ENCODE measurements around the gene GPANK1.

GPANK1 gene

DNA sequence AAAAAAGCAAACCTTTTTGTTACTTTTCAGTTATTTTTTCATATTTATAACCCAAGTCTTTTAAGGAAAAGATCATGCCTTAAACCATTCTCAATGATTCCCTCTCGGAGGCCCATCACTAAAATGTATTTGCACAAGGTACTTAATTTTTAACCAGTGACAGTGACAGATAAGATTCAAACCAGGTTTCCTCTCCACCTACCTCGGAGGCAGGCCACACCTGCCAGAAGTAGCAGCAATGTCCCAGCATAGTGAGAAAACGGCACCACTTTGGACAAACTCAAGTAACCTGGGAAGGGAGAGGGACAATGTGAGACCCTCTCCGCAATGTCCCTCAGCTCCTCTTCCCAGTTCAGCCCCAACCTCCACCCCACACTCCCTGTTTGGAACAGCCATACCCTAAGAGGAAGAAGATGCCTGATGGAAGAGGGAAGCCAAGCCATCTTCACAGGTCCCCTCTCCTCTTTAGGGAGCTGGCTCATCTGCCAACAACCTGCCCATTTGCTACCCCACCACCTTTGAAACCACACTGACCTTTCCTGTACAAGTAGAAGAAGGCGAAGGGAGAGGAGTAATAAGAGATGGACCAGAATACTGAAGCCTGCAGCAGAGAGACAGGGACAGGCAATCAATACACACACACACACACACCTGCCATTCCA is 36.1 kb upstream of the GPANK1 start:
- H3K27ac Mint-ChIP-seq: peak overlapping the region; percentile 12
- H3K27me3 Mint-ChIP-seq: no peaks in the 10 kb centered on the region
- peaks cover 1% of the 10 kb centered on the region for H3K36me3 Mint-ChIP-seq
- H3K4me3 Mint-ChIP-seq: peak overlapping the region; percentile 31
- no peaks in the 10 kb centered on the region for H3K9me3 Mint-ChIP-seq
- H3K4me1 Mint-ChIP-seq: peaks cover 36% of the 10 kb centered on the region

DNA sequence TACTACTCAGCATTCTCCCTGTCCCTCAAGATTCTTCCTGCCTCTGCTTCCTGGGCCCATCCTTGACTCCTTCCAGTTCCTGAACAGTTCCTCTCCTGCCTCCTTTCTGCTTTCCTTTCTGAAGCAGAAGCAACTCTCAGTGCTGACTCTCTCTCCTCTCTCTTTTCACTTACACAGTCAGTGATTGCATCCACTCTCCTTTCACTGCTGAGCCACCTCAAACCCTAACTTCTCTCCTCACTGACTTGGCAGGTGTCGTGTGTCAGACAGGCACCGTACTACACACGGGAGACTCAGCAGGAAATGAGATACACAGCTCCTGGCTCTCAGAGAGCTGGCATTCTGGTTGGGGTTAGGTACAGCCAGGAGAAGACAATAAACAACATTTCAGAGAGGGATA is 32.8 kb upstream of the GPANK1 start:
- peaks cover 2% of the 10 kb centered on the region for H3K36me3 Mint-ChIP-seq
- no peaks in the 10 kb centered on the region for H3K9me3 Mint-ChIP-seq
- no peaks in the 10 kb centered on the region for H3K27me3 Mint-ChIP-seq
- peaks cover 32% of the 10 kb centered on the region for H3K4me1 Mint-ChIP-seq
- H3K4me3 Mint-ChIP-seq: no peak overlapping the region
- H3K27ac Mint-ChIP-seq: peak overlapping the region; percentile 13

DNA sequence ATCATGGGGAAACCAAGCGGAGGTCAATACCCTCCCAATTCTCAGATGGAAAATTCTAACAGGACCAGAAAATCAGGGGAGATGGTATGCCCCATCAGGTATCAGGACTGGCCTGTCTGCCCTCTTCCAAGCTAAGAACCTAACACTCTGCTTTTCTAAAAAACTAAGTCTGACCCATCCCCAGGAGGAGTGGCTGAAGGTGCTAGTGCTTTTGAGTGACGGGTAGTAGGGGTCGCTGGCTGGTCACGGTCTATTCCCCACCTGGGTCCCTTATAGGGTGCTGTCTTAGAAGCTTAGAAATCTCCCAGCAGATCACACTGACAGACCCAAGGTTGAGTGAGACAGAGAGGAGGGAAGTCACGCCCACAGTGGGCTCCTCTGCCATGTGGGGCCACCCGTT is 28.7 kb upstream of the GPANK1 start:
- Mint-ChIP-seq H3K27me3 (no peaks in the 10 kb centered on the region), H3K4me3 (no peak overlapping the region), H3K4me1 (peaks cover 12% of the 10 kb centered on the region), H3K27ac (no peak overlapping the region), H3K9me3 (no peaks in the 10 kb centered on the region), H3K36me3 (peaks cover 4% of the 10 kb centered on the region)

DNA sequence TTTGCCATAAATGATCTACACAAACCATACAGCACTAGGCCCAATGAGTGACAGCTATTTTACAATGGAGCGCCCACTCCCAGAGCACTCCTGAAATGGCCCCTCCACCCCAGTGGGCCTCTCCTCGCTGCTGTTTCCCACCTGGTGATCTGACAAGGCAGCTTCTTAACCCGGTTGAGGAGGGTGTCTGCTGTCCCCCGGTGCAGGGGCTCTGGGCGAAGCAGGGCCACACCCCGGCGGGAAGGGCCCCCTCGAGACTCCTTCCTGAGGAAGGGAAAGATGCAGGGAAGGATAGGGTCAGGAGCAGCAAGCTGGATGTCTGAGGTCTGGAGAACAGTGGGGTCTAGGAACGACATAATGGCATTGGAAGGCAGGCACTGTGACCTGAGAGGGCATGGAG is 28.1 kb upstream of the GPANK1 start:
- no peak overlapping the region for H3K27ac Mint-ChIP-seq
- H3K4me3 Mint-ChIP-seq: no peak overlapping the region
- peaks cover 3% of the 10 kb centered on the region for H3K36me3 Mint-ChIP-seq
- peaks cover 8% of the 10 kb centered on the region for H3K4me1 Mint-ChIP-seq
- H3K27me3 Mint-ChIP-seq: no peaks in the 10 kb centered on the region
- no peaks in the 10 kb centered on the region for H3K9me3 Mint-ChIP-seq

DNA sequence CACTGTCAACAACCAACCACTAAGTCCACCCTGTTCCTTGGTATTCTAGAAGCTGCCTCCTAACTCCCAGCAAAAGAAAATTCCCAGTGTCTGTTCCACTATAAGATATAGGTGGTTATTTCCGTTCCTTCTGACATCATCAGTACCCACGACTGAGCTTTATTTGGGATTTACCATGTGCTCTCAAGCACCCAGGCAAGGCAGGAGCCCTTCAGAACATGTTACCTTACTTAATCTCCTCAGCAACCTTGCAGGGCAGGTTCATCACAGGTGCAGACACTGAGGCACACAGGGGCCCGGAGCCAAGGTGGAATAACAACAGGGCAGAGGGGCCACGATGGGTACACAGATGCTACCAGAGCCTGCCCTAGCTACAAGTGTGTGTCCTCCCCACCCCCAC is 27.6 kb upstream of the GPANK1 start:
- Mint-ChIP-seq H3K9me3 (no peaks in the 10 kb centered on the region), H3K27me3 (no peaks in the 10 kb centered on the region), H3K27ac (no peak overlapping the region), H3K4me1 (peaks cover 3% of the 10 kb centered on the region), H3K4me3 (no peak overlapping the region), H3K36me3 (peaks cover 4% of the 10 kb centered on the region)

DNA sequence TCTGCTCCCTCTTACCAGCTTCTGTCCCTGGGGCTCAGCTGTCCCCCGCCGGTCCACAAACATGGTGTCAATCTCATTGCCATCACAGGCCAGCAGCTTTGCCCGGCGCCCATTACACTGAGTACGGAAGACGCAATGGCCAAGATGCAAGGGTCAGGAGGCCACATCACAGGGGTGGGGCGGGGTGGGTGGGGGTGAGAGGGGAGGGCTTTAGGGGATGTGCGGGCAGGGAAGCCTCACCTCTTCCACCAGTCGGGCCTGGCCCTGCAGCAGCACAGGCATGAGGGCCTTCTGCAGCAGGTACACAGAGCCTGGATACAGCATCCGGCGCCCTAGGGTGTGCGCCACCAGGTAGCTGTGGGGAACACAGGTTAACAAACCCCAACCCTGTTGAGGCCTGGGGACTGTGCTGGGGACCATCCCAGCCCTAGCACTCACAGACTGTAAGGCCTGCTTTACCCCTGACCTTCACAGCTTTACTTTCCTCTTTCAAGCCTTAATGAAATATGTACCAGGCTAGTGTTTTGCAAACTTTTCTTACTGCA is 26.8 kb upstream of the GPANK1 start:
- Mint-ChIP-seq H3K4me3 (no peak overlapping the region), H3K27me3 (no peaks in the 10 kb centered on the region), H3K27ac (no peak overlapping the region), H3K4me1 (no peaks in the 10 kb centered on the region), H3K36me3 (peaks cover 4% of the 10 kb centered on the region), H3K9me3 (no peaks in the 10 kb centered on the region)

DNA sequence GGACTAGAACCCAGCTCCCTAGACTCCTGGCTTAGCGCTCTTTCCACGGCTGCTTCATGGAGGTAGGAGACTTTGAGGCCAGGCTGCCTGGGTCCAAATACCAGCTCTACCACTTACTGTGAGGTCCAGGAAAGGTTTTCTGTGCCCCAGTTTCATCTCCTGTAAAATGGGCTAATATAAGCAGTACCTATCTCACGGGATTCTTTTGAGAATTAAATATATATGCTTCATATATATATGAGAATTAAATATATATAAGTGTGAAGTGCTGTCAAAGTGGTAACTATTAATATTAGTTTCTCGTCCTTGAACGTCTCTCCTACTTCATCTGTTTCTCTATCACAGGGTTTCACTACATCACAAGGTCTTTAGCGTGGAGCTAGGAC is 26.3 kb upstream of the GPANK1 start:
- H3K4me3 Mint-ChIP-seq: no peak overlapping the region
- no peak overlapping the region for H3K27ac Mint-ChIP-seq
- H3K9me3 Mint-ChIP-seq: no peaks in the 10 kb centered on the region
- no peaks in the 10 kb centered on the region for H3K27me3 Mint-ChIP-seq
- no peaks in the 10 kb centered on the region for H3K4me1 Mint-ChIP-seq
- H3K36me3 Mint-ChIP-seq: peaks cover 4% of the 10 kb centered on the region

DNA sequence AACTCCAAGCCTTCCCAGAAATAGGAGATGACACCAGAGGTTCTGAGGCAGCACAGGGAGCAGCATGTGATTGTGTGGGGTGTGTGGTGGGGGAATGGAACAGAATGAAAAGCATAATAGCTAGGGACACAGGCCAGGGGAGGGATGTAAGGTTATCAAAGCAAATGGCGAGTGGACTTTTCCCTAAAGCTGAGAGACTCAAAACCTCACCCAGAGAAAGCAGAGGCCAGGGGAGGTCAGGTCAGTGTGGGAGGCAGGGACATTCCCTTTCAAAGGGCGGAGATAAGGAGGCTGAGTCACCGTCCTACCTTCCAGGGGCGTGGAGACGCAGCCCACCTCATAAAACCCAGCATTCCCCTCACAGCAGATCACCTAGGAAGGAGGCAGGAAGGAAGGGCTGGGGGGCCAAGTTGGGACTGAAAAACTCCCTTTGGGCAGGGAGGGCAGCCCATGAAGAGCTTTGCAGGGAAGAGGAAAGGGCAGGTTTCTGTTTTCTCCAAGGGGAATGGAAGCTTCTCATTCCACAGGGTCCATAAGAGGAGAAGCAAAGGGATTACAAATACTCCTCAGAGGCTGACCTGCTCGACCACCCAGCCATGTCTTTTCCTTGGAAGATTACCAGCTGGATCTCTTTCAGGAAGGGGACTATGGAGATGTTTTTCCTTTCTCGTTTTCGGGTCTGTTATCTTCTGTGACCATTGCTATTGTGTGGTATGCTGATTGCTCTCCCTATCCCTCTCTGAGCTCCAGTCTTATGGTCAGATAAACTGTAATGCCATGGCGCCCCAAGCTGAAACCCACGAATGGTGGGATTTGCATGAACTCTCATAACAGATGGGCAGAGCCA is 25.7 kb upstream of the GPANK1 start:
- no peak overlapping the region for H3K4me3 Mint-ChIP-seq
- peaks cover 4% of the 10 kb centered on the region for H3K36me3 Mint-ChIP-seq
- no peaks in the 10 kb centered on the region for H3K9me3 Mint-ChIP-seq
- H3K27ac Mint-ChIP-seq: peak overlapping the region; percentile 18
- no peaks in the 10 kb centered on the region for H3K4me1 Mint-ChIP-seq
- no peaks in the 10 kb centered on the region for H3K27me3 Mint-ChIP-seq

DNA sequence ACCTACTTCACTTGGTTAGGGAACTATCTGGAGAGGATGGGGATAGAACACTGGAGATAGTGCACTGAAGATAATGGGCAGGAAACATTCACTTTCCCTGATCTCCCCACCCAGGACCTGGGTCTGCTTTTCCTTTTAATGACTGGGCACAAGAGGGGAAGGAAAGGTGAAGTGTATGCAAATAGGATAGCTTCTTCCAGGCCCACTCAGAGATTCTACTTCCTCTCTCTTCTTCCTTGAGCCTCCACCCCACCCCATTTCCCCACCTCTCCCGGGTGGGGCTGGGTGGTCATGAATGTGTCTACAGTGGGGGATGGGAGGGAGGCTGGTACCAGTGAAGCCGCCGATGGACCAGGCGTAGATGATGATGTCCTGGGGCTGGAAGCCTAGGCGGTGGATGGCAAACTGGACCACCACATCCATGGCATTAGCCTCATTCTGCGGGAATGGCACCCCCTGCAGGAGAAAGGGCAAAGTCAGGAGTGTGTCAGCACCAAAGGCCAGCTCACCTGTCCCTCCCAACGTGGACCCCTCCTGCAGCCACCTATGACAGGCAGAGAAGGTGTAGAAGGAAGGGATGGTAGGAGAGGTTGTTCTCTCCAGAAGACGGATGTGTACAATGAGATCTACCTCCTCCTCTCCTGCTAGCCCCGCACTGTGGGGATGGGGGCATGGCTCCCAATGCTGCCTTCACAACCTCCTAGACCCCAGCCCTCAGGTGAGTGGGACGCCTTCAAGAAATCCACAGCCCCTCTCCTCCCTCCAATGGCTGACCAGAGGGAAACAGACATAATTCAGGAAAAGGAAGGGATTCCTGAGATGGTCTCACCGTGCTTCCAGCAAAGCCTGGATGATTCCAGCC is 24.7 kb upstream of the GPANK1 start:
- Mint-ChIP-seq H3K36me3 (peaks cover 4% of the 10 kb centered on the region), H3K9me3 (no peaks in the 10 kb centered on the region), H3K4me1 (no peaks in the 10 kb centered on the region), H3K27me3 (no peaks in the 10 kb centered on the region), H3K27ac (no peak overlapping the region), H3K4me3 (no peak overlapping the region)

DNA sequence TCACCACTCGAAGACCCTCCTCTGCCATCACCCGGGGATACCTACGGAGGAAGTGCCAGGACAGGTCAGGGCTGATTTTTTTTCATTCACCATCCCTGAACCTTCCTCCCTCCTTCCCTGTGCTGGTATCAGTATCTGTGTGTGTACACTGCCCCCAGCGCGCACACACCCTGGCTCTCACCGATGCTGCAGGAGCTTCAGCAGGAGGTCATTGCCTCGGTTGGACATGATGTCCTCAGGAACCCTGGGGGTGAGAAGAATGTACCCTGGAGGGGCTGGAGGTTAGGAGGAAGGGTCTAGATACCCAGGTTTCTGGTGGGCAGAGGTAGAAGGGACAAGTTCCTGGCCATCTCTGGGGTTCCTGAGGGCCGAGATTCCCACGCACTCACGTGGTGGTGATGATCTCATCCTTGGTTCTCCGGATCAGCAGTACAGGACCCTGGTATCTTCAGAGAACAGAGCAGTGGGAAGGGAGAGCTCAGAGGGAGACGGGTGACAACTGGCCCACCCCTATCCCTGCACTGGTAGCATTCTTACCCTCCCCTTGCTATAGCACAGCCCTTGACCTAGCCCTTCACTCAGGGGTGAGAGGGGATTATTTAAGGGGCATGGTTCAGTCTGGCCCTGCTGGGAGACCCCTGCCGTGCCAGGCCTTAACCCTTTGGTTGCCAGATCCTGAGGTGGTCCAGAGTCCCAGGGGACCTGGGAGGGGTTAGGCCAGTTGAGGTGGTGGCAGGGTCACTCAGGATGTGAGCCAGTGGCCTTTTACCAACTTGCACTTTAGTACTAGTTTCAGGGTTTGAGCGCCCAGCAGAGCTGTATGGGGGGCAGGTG is 23.3 kb upstream of the GPANK1 start:
- peaks cover 4% of the 10 kb centered on the region for H3K36me3 Mint-ChIP-seq
- H3K27me3 Mint-ChIP-seq: no peaks in the 10 kb centered on the region
- no peaks in the 10 kb centered on the region for H3K4me1 Mint-ChIP-seq
- H3K4me3 Mint-ChIP-seq: no peak overlapping the region
- no peaks in the 10 kb centered on the region for H3K9me3 Mint-ChIP-seq
- H3K27ac Mint-ChIP-seq: no peak overlapping the region

DNA sequence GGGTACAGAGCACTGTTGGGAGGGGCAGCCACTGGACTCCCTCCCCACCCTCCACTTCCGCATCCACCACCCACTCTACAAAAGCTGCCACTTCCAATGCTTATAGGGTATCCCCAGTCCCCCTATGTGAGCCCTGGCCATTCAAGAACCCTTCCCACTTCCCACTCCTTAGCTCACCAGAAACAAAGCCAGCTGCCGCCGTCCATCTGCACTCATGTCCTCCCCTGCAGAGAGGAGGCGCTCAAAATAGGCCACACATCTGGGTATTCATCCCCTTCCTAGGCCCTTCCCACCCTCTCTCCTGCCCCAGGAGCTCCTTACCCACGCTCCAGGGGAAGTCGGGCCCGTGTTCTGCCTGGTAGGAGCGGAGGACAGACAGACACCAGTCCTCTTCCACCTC is 22.5 kb upstream of the GPANK1 start:
- no peaks in the 10 kb centered on the region for H3K9me3 Mint-ChIP-seq
- H3K36me3 Mint-ChIP-seq: peaks cover 3% of the 10 kb centered on the region
- no peak overlapping the region for H3K4me3 Mint-ChIP-seq
- no peaks in the 10 kb centered on the region for H3K27me3 Mint-ChIP-seq
- H3K27ac Mint-ChIP-seq: no peak overlapping the region
- no peaks in the 10 kb centered on the region for H3K4me1 Mint-ChIP-seq

DNA sequence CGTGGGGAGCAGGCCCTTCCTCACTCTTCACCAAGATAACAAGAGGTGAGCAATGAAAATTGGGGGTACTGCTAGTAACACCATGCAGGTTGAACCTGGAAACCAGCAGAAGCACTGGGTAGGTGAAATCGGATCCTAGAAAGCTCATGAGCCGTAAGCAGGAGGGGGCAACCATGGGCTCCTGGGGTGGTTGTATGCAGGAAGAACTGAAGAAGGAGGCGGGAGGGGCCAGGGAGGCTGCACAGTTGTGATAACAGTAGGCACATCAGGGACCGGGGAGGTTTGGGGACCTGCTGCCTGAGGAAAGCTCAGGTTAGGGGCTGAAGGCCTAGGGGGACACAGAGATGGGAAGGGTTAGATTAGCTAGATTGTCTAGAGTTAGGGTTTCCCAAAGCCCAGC is 21.7 kb upstream of the GPANK1 start:
- peaks cover 5% of the 10 kb centered on the region for H3K4me1 Mint-ChIP-seq
- no peak overlapping the region for H3K4me3 Mint-ChIP-seq
- H3K27ac Mint-ChIP-seq: no peak overlapping the region
- no peaks in the 10 kb centered on the region for H3K27me3 Mint-ChIP-seq
- peaks cover 3% of the 10 kb centered on the region for H3K36me3 Mint-ChIP-seq
- H3K9me3 Mint-ChIP-seq: no peaks in the 10 kb centered on the region

DNA sequence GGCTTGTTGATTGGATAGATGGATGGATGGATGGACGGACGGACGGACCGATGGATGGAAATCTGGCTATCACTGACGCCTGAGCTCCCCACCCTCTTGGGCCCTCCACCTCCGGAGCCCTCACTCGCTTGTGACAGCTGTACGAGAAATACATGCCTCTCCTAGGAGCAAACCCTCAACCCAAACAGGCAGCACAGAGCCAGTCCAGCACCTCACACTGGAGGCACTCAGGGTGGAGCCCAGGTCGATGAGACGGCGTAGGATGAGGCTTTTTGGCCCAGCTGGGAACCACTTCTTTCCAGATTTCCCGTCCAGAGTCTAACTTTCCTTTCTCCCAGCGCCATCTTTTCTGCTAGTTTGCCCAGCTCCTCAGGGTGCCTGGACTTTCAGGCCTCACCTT is 18.8 kb upstream of the GPANK1 start:
- Mint-ChIP-seq H3K27me3 (no peaks in the 10 kb centered on the region), H3K27ac (no peak overlapping the region), H3K9me3 (no peaks in the 10 kb centered on the region), H3K4me1 (peaks cover 20% of the 10 kb centered on the region), H3K4me3 (no peak overlapping the region), H3K36me3 (peaks cover 2% of the 10 kb centered on the region)

DNA sequence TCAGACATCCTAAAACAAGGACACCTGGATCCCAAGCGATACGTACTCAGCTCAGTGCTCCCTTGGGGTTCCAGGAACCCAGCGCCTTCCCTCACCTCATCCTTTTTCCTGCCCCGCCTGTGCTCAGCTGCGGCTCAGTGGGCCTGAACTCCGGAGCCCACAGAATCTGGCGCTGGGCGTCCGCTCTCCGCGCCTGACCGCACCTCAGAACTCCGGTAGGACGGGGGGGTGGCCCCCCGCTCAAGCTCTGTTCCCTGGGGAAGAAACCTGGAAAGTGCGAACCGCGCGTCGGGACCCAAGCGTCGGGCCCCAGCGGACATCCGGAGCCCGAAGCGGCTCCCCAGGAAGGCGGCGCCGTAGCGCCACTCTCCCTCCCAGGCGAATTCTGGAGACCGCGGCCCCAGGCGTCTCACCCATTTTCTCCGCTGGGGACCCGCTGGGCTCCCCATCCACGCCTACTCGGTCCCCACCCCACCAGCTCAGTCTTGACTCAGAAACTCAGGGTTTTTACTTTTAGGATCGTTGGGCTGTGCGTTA is 16.4 kb upstream of the GPANK1 start:
- Mint-ChIP-seq H3K36me3 (no peaks in the 10 kb centered on the region), H3K27ac (no peak overlapping the region), H3K4me3 (peak overlapping the region; percentile 89), H3K9me3 (no peaks in the 10 kb centered on the region), H3K27me3 (no peaks in the 10 kb centered on the region), H3K4me1 (peaks cover 24% of the 10 kb centered on the region)
